Endothelial cell of umbilical vein (primary cell): ENCODE data around the gene TRNT1. TPM values are rescaled to one million over a fixed set of nuclear protein-coding genes. Genes with fewer than 3 reads are reported as not detected.

Source experiments
- BruUV-seq: library from RNA; stranded (reverse); fragments of 400-500 nt; replicated peaks from 2 replicates; lab custom pipeline; 2021; lab: Mats Ljungman, UMichigan
- CTCF ChIA-PET: fragments of 300-600, 350-600 bp; sonication (Branson Sonifier 250); formaldehyde crosslinking; loops from one replicate; lab custom pipeline; 2021; ENCODE audit warnings: antibody characterized with exemption, inconsistent platforms; lab: Charles Lee
- POLR2A ChIA-PET: fragments of 300-600, 350-600 bp; sonication (Branson Sonifier 250); formaldehyde crosslinking; loops from one replicate; lab custom pipeline; 2021; ENCODE audit warnings: antibody characterized with exemption, inconsistent platforms; lab: Charles Lee
- DNase-seq: peaks from one replicate; pipeline ENCODE4 v3.0.0-alpha.2; 2011; ENCODE audit warnings: low read depth, low spot score
- FAIRE-seq: peaks from 2 replicates; lab custom pipeline; 2011; peaks lifted over from hg19 to GRCh38; lab: Jason Lieb, UNC
- H2AFZ ChIP-seq: 2 replicates; pipeline ENCODE4 v1.6.0; 2012; ENCODE audit warnings: low read depth, low read length, control low read depth, inconsistent platforms
- H3K27ac ChIP-seq: 2 replicates; pipeline ENCODE4 v1.5.1; 2011; ENCODE audit warnings: low read depth, mild to moderate bottlenecking, control low read depth, low read length, moderate library complexity; ENCODE audit not compliant: insufficient read depth
- H3K27me3 ChIP-seq, 2 experiments: 2 replicates each; pipeline versions ENCODE4 v1.6.0 to v1.6.1; 2011; ENCODE audit warnings: low read length in 2 of 2, mixed read lengths in 1 of 2; ENCODE audit not compliant: control insufficient read depth in 2 of 2, insufficient read depth in 2 of 2
- H3K36me3 ChIP-seq, 2 experiments: 2 replicates in 1 of 2; 3 replicates in 1 of 2; pipeline ENCODE4 v1.5.1; 2011; ENCODE audit warnings: low read length in 2 of 2, mild to moderate bottlenecking in 1 of 2, moderate library complexity in 1 of 2; ENCODE audit not compliant: control insufficient read depth in 2 of 2, insufficient read depth in 2 of 2; ENCODE audit errors: extremely low read depth in 1 of 2
- H3K4me1 ChIP-seq: 3 replicates; pipeline ENCODE4 v1.5.1; 2011; ENCODE audit warnings: mild to moderate bottlenecking, low read length; ENCODE audit not compliant: control insufficient read depth, insufficient read depth; ENCODE audit errors: extremely low read depth
- H3K4me2 ChIP-seq: 2 replicates; pipeline ENCODE4 v1.6.1; 2011; ENCODE audit warnings: low read length, control low read depth, mixed read lengths; ENCODE audit not compliant: insufficient read depth
- H3K4me3 ChIP-seq, 3 experiments: fragments of 200-600 bp in 1 of 3; sonication (generic), shearing (Covaris generic) in 1 of 3; replicated peaks in 1 of 3; 2 replicates each; pipeline ENCODE4 v1.5.1; 2011 to 2016; ENCODE audit warnings: control low read depth in 3 of 3, low read length in 3 of 3, mild to moderate bottlenecking in 2 of 3, inconsistent platforms in 1 of 3, low read depth in 1 of 3, moderate library complexity in 1 of 3; ENCODE audit not compliant: insufficient read depth in 1 of 3
- H3K79me2 ChIP-seq: 2 replicates; pipeline ENCODE4 v1.6.0; 2012; ENCODE audit warnings: low read length, inconsistent platforms; ENCODE audit not compliant: control insufficient read depth, insufficient read depth
- H3K9ac ChIP-seq: replicated peaks from 2 replicates; pipeline ENCODE3; 2011; ENCODE audit warnings: low read length, control low read depth; ENCODE audit not compliant: insufficient read depth; ENCODE audit errors: extremely low read depth
- H3K9me1 ChIP-seq: replicated peaks from 3 replicates; pipeline ENCODE4 v1.6.0; 2011; ENCODE audit warnings: mild to moderate bottlenecking, low read length; ENCODE audit not compliant: control insufficient read depth, insufficient read depth; ENCODE audit errors: extremely low read depth
- H3K9me3 ChIP-seq: replicated peaks from 2 replicates; pipeline ENCODE4 v1.5.1; 2012; ENCODE audit warnings: low read length, inconsistent platforms; ENCODE audit not compliant: control insufficient read depth, insufficient read depth
- H4K20me1 ChIP-seq: replicated peaks from 2 replicates; pipeline ENCODE3; 2011; ENCODE audit warnings: mild to moderate bottlenecking, low read length; ENCODE audit not compliant: control insufficient read depth, insufficient read depth; ENCODE audit errors: extremely low read depth
- EZH2 ChIP-seq: IDR thresholded peaks from 2 replicates; pipeline ENCODE4 v1.6.1; 2012; ENCODE audit warnings: borderline replicate concordance, low read depth, mild to moderate bottlenecking, moderate library complexity, low read length, inconsistent platforms; ENCODE audit not compliant: severe bottlenecking
- FOS ChIP-seq: IDR thresholded peaks from 2 replicates; pipeline ENCODE4 v1.6.1; 2011; ENCODE audit warnings: mild to moderate bottlenecking, low read length, moderate library complexity, borderline replicate concordance; ENCODE audit not compliant: insufficient read depth
- GATA2 ChIP-seq: IDR thresholded peaks from 2 replicates; pipeline ENCODE4 v1.7.0; 2011; ENCODE audit warnings: low read depth, mild to moderate bottlenecking, moderate library complexity, mixed read lengths, low read length; ENCODE audit not compliant: insufficient read length, insufficient read depth
- JUN ChIP-seq: IDR thresholded peaks from 2 replicates; pipeline ENCODE4 v1.6.1; 2011; ENCODE audit warnings: borderline replicate concordance, low read depth; ENCODE audit not compliant: insufficient read length, insufficient read depth
- MYC ChIP-seq: IDR thresholded peaks from one replicate; pipeline ENCODE4 v1.6.1; 2011; ENCODE audit warnings: mild to moderate bottlenecking, low read depth, low read length
- POLR2A ChIP-seq: IDR thresholded peaks from 2 replicates; pipeline ENCODE4 v1.6.1; 2012; ENCODE audit warnings: low read depth, mild to moderate bottlenecking, control low read depth, low read length
- POLR2AphosphoS5 ChIP-seq: IDR thresholded peaks from 2 replicates; pipeline ENCODE4 v1.6.1; 2012; ENCODE audit warnings: low read depth, mild to moderate bottlenecking, control low read depth, low read length, moderate library complexity; ENCODE audit not compliant: insufficient read depth
- dilution Hi-C: fragments of 300-500 bp; cut with MboI; formaldehyde crosslinking; loops from one replicate; pipeline ENCODE4 v1.15.0; 2019; ENCODE audit warnings: low sequenced_read_pairs; ENCODE audit not compliant: extremely low pct_ligation_motif_present
- intact Hi-C: fragments of 100-400 bp; cut with micrococcal nuclease; formaldehyde crosslinking; loops from one replicate; pipeline ENCODE4 v1.10.0; 2022
- polyA plus RNA-seq, 4 experiments: library from polyadenylated mRNA; depleted of rRNA in 3 of 4; stranded (reverse) in 3 of 4; unstranded in 1 of 4; fragments of >200 nt; gene quantifications; 2 replicates each; pipeline versions ENCODE4 v1.2.1 to v1.2.3, GENCODE V29; 2011 to 2012; ENCODE audit warnings: missing spikeins in 1 of 4
- total RNA-seq: library from RNA; stranded (reverse); gene quantifications from 2 replicates; pipeline ENCODE4 v1.2.3, GENCODE V29; 2021
- TF ChIP-seq, protein P1 (sequence below): IDR thresholded peaks from 2 replicates; pipeline ENCODE4 v1.6.1; 2011; ENCODE audit not compliant: insufficient read depth, insufficient read length
- TF ChIP-seq, protein P2 (sequence below), 2 donors: IDR thresholded peaks; 1 replicate in 1 of 2; 2 replicates in 1 of 2; pipeline ENCODE4 v1.5.1; 2011; ENCODE audit warnings: low read length in 2 of 2, mild to moderate bottlenecking in 2 of 2, moderate library complexity in 2 of 2, control low read depth in 1 of 2, inconsistent platforms in 1 of 2, low read depth in 1 of 2; ENCODE audit not compliant: insufficient read depth in 1 of 2; ENCODE audit errors: extremely low read depth in 1 of 2

The TRNT1 gene
- total and polyA plus RNA-seq, 2 donors (not counting 3 experiments of a cell fraction or from before 2014, with no cell fraction given) = 4.6 to 21.3 TPM

DNA sequence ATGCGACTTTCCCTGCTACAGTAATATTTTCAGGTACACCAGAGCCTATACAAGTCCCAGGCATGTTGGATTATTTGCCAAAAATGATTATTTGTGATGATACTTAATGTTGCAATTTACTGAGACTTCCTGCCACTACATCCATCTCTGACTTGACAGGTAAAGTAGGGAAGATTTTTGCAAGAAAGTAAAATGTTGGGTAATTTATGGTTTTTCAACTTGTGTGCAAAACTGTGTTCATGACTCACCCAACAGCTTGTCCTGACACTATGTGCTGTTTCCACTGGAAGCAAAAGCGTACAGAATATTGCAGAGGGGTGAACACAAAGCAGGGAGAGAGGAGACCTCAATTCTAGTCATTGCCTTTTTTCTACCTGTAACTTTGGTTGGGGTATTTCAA lies 58.1 kb downstream of the TRNT1 start:
- H2AFZ ChIP-seq = no peak overlapping the region
- no peak overlapping the region for H3K4me2 ChIP-seq
- H4K20me1 ChIP-seq = no peaks in the 10 kb centered on the region
- no peak for FAIRE-seq
- ChIA-PET POLR2A (no interaction called here), CTCF (interaction anchor here (2.4 kb wide), 1 partner anchor 16 kb away, joined by 7 read pairs; no protein-coding TSS in a partner anchor)
- no peak overlapping the region for H3K27ac ChIP-seq
- H3K4me3 ChIP-seq = no peak overlapping the region
- no peaks in the 10 kb centered on the region for H3K9me3 ChIP-seq
- H3K9me1 ChIP-seq = no peaks in the 10 kb centered on the region
- H3K36me3 ChIP-seq = no peaks in the 10 kb centered on the region
- no peak for TF ChIP-seq GATA2
- TF ChIP-seq MYC = no peak
- TF ChIP-seq POLR2AphosphoS5 = no peak
- no peak for TF ChIP-seq JUN
- H3K4me1 ChIP-seq = no peaks in the 10 kb centered on the region
- dilution Hi-C loops (no loop called here), intact Hi-C loops (no loop called here)
- H3K79me2 ChIP-seq = no peaks in the 10 kb centered on the region
- peaks cover 0 to 2% of the 10 kb centered on the region in 2 experiments for H3K27me3 ChIP-seq
- BruUV-seq = no TSS peak
- H3K9ac ChIP-seq = no peak overlapping the region
- DNase-seq = no peak

GRCh38 chr3:3189102-3189727 lies 62.5 kb downstream of the TRNT1 start:
- Histone ChIP-seq H3K9me1 (no peaks in the 10 kb centered on the region), H3K9me3 (no peaks in the 10 kb centered on the region), H3K4me1 (no peaks in the 10 kb centered on the region), H2AFZ (no peak overlapping the region), H3K27me3 (peaks cover 0 to 5% of the 10 kb centered on the region in 2 experiments), H3K27ac (no peak overlapping the region), H3K36me3 (no peaks in the 10 kb centered on the region), H3K4me3 (no peak overlapping the region), H3K9ac (no peak overlapping the region), H4K20me1 (no peaks in the 10 kb centered on the region), H3K4me2 (no peak overlapping the region), H3K79me2 (no peaks in the 10 kb centered on the region)
- CTCF ChIA-PET = interaction anchor here (1.2 kb wide), 1 partner anchor 11 kb away, joined by 8 read pairs; no protein-coding TSS in a partner anchor
- intact Hi-C loops (no loop called here), dilution Hi-C loops (no loop called here)
- no TSS peak for BruUV-seq
- DNase-seq (no peak), FAIRE-seq (no peak)
- TF ChIP-seq MYC (no peak), GATA2 (no peak), FOS (no peak), POLR2AphosphoS5 (no peak), POLR2A (no peak), JUN (no peak), EZH2 (no peak)
- TF ChIP-seq, protein P1, sequence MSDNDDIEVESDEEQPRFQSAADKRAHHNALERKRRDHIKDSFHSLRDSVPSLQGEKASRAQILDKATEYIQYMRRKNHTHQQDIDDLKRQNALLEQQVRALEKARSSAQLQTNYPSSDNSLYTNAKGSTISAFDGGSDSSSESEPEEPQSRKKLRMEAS = no peak
- TF ChIP-seq, protein P2, sequence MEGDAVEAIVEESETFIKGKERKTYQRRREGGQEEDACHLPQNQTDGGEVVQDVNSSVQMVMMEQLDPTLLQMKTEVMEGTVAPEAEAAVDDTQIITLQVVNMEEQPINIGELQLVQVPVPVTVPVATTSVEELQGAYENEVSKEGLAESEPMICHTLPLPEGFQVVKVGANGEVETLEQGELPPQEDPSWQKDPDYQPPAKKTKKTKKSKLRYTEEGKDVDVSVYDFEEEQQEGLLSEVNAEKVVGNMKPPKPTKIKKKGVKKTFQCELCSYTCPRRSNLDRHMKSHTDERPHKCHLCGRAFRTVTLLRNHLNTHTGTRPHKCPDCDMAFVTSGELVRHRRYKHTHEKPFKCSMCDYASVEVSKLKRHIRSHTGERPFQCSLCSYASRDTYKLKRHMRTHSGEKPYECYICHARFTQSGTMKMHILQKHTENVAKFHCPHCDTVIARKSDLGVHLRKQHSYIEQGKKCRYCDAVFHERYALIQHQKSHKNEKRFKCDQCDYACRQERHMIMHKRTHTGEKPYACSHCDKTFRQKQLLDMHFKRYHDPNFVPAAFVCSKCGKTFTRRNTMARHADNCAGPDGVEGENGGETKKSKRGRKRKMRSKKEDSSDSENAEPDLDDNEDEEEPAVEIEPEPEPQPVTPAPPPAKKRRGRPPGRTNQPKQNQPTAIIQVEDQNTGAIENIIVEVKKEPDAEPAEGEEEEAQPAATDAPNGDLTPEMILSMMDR (IDR thresholded peaks at IDR 0.05; ENCODE audit: extremely low read depth in 1 of 2, insufficient read depth in 1 of 2, low read depth in 1 of 2, low read length in 2 of 2) = no peak
- POLR2A ChIA-PET = no interaction called here
